Natural killer cell (primary cell): ENCODE data around the gene MAST2. TPM values are rescaled to one million over a fixed set of nuclear protein-coding genes. Genes with fewer than 3 reads are reported as not detected.
"Not testable (repeated sequence)": the region's sequence is repeated elsewhere in the genome, so short reads cannot be mapped to it uniquely, and the experiment has no call there.

Source experiments
- ATAC-seq, 3 donors: fragments of 150-1000 bp in 2 of 3; fragments of 200-7000 bp in 1 of 3; cut with Tn5 transposase; 1 replicate in 1 of 3; 2 replicates in 2 of 3; pipeline ENCODE4 v1.10.0; 2021; ENCODE audit warnings: mild to moderate bottlenecking in 2 of 3, moderate library complexity in 2 of 3
- DNase-seq, 2 donors: peaks; one replicate each; pipeline versions ENCODE4 v3.0.0 to v3.0.0-alpha.2; 2013 to 2021; ENCODE audit warnings: mixed read lengths in 1 of 2
- H3K27ac ChIP-seq: one replicate; pipeline ENCODE4 v1.5.1; 2013; ENCODE audit warnings: mild to moderate bottlenecking, low read length
- H3K27me3 ChIP-seq: one replicate; pipeline ENCODE4 v1.6.1; 2013; ENCODE audit warnings: low read length; ENCODE audit not compliant: control insufficient read depth, insufficient read depth
- H3K36me3 ChIP-seq: one replicate; pipeline ENCODE4 v1.6.1; 2013; ENCODE audit warnings: low read length; ENCODE audit not compliant: control insufficient read depth, insufficient read depth
- H3K4me1 ChIP-seq: one replicate; pipeline ENCODE4 v1.6.1; 2013; ENCODE audit warnings: low read length; ENCODE audit not compliant: control insufficient read depth, insufficient read depth
- H3K4me3 ChIP-seq: one replicate; pipeline ENCODE4 v1.5.1; 2013; ENCODE audit warnings: low read length
- H3K9me3 ChIP-seq: one replicate; pipeline ENCODE4 v1.6.1; 2013; ENCODE audit warnings: low read length; ENCODE audit not compliant: control insufficient read depth, insufficient read depth
- H3K27ac Mint-ChIP-seq, 2 donors: one replicate each; pipeline ENCODE4 v1.8.0; 2022; ENCODE audit warnings: mild to moderate bottlenecking in 2 of 2, mixed read lengths in 2 of 2, moderate library complexity in 1 of 2
- H3K27me3 Mint-ChIP-seq, 2 donors: one replicate each; pipeline ENCODE4 v1.8.0; 2022; ENCODE audit warnings: low read depth in 2 of 2, mixed read lengths in 2 of 2
- H3K36me3 Mint-ChIP-seq: one replicate; pipeline ENCODE4 v1.8.0; 2022; ENCODE audit warnings: mixed read lengths
- H3K4me1 Mint-ChIP-seq, 2 donors: one replicate each; pipeline ENCODE4 v1.8.0; 2022; ENCODE audit warnings: mixed read lengths in 2 of 2
- H3K4me3 Mint-ChIP-seq: one replicate; pipeline ENCODE4 v1.8.0; 2022; ENCODE audit warnings: mild to moderate bottlenecking, moderate library complexity, mixed read lengths
- H3K9me3 Mint-ChIP-seq, 2 donors: one replicate each; pipeline ENCODE4 v1.8.0; 2022; ENCODE audit warnings: mixed read lengths in 2 of 2
- WGBS: methylation state at CpG from one replicate; pipeline ENCODE4 v1.1.7; 2013; ENCODE audit warnings: missing lambda C conversion rate; ENCODE audit not compliant: insufficient coverage; 5-methylcytosine and 5-hydroxymethylcytosine counted together
- intact Hi-C: fragments of 100-400 bp; cut with micrococcal nuclease; formaldehyde crosslinking; loops from one replicate; pipeline ENCODE4 v1.14.2; 2022
- total RNA-seq, 4 donors: library from RNA; stranded (reverse); fragments of 120-200 nt in 1 of 4; gene quantifications; one replicate each; pipeline versions ENCODE4 v1.2.3 to v1.2.4, GENCODE V29; 2013 to 2022
- TF ChIP-seq, protein P1 (sequence below): fragments of 200-600 bp; IDR thresholded peaks from one replicate; pipeline ENCODE4 v1.8.0; 2022; ENCODE audit warnings: antibody characterized with exemption

Gene MAST2
- total RNA-seq, 3 donors from 2014 or later (not counting 1 experiment from before 2014, with no cell fraction given), result 25.3 to 28.6 (median 27.9) TPM

DNA sequence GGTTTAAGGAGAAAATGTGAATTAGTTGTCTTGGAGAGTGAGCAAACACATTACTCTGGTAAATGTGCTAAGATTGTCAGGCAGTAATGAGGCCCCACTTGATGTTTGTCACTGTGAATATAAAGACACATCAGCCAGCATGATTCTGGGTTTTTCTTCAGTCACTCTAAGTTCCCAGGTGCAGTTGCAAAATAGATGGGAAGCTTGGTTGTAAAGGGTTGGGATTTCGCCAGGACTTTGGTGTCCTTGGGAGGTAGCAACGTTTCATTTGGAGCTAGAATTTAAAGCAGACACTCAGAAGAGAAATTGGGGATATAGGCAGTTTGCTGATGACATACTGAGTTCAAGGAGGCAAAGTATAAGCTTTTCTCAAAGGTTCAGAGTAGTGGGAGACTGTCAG is 154.3 kb downstream of the MAST2 start:
- ATAC-seq, result no peak
- H3K36me3 ChIP-seq, result no peaks in the 10 kb centered on the region
- no peaks in the 10 kb centered on the region for H3K27me3 ChIP-seq
- intact Hi-C loops, result no loop called here
- no peak overlapping the region for H3K4me3 ChIP-seq
- H3K9me3 ChIP-seq, result no peaks in the 10 kb centered on the region
- Mint-ChIP-seq H3K4me1 (peaks cover 0 to 7% of the 10 kb centered on the region in 2 donors), H3K27ac (no peak overlapping the region), H3K27me3 (no peaks in the 10 kb centered on the region), H3K4me3 (no peak overlapping the region), H3K9me3 (no peaks in the 10 kb centered on the region), H3K36me3 (no peaks in the 10 kb centered on the region)
- TF ChIP-seq, protein P1, sequence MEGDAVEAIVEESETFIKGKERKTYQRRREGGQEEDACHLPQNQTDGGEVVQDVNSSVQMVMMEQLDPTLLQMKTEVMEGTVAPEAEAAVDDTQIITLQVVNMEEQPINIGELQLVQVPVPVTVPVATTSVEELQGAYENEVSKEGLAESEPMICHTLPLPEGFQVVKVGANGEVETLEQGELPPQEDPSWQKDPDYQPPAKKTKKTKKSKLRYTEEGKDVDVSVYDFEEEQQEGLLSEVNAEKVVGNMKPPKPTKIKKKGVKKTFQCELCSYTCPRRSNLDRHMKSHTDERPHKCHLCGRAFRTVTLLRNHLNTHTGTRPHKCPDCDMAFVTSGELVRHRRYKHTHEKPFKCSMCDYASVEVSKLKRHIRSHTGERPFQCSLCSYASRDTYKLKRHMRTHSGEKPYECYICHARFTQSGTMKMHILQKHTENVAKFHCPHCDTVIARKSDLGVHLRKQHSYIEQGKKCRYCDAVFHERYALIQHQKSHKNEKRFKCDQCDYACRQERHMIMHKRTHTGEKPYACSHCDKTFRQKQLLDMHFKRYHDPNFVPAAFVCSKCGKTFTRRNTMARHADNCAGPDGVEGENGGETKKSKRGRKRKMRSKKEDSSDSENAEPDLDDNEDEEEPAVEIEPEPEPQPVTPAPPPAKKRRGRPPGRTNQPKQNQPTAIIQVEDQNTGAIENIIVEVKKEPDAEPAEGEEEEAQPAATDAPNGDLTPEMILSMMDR, result no peak
- H3K4me1 ChIP-seq, result no peaks in the 10 kb centered on the region
- H3K27ac ChIP-seq, result no peak overlapping the region
- WGBS, result 92% methylated on average over 2 of the region's 2 CpGs
- DNase-seq, result no peak

DNA sequence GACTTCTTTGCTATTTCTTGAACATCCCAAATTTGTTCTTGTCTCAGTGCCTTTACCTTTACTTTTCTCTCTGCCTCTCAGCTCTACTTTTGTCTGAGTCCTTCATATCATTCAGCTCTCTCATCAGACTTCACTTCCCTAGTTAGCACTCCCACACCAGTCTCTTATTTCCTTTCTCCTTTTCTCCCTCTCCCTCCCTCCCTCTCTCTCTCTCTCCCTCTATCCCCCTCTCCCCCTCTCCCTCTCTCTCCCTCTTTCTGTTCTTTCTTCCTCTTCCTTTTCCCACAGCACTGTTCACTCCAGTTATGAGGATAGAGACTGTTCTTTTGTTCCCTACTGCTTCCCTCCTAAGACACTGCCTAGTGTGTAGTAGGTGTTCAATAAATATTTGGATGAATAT is 154.9 kb downstream of the MAST2 start:
- no peaks in the 10 kb centered on the region for H3K36me3 ChIP-seq
- no peak overlapping the region for H3K27ac ChIP-seq
- H3K27me3 ChIP-seq, result no peaks in the 10 kb centered on the region
- no peaks in the 10 kb centered on the region for H3K9me3 ChIP-seq
- Mint-ChIP-seq H3K36me3 (no peaks in the 10 kb centered on the region), H3K9me3 (no peaks in the 10 kb centered on the region), H3K27ac (no peak overlapping the region), H3K4me1 (peaks cover 0 to 8% of the 10 kb centered on the region in 2 donors), H3K4me3 (no peak overlapping the region), H3K27me3 (no peaks in the 10 kb centered on the region)
- intact Hi-C loops, result no loop called here
- no peak for ATAC-seq
- no peak overlapping the region for H3K4me3 ChIP-seq
- DNase-seq, result no peak
- H3K4me1 ChIP-seq, result no peaks in the 10 kb centered on the region
- TF ChIP-seq, protein P1, result no peak

DNA sequence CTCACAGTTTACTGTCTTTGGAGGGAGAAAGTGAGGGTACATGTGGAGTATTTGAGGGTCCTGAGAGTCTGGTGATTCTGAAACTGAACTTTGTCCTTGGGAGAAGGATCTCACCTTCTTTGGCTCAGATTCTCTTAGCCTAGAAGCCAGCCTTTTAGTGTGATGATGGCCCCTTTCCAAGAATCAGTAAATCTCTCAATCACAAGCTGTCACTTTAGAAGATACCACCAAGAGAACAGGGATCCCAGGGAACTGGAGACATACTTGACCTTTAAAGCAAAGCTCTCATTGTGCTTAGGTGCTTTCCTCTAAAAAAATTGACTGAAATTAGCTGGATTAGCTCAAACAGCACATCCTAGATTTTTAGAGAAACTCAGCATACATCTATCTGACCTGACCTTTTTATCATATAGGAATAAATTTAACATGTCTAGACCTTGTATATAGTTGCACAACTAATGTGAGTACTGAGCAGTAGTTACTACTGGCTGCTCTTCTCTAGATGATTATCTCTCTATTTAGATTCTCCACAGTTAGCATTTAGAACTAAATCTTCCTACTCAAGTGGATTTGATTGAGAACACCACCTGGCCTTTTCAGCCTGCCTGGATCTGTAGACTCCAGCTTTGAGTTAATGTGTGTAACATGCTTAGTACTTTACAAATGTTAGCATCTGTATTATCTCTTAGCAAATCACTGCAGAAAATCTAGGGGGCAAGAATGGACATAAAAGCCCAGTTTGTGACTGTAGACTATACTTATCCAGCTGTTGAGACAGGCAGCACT is 157.7 kb downstream of the MAST2 start:
- H3K4me1 Mint-ChIP-seq, result peaks cover 9 to 25% of the 10 kb centered on the region in 2 donors
- TF ChIP-seq, protein P1, result no peak
- H3K36me3 ChIP-seq, result no peaks in the 10 kb centered on the region
- no peaks in the 10 kb centered on the region for H3K36me3 Mint-ChIP-seq
- no peaks in the 10 kb centered on the region for H3K4me1 ChIP-seq
- H3K4me3 Mint-ChIP-seq, result no peak overlapping the region
- no peaks in the 10 kb centered on the region for H3K27me3 Mint-ChIP-seq
- no peak overlapping the region for H3K27ac Mint-ChIP-seq
- DNase-seq, result no peak
- H3K9me3 Mint-ChIP-seq, result no peaks in the 10 kb centered on the region
- H3K27me3 ChIP-seq, result no peaks in the 10 kb centered on the region
- H3K9me3 ChIP-seq, result no peaks in the 10 kb centered on the region
- intact Hi-C loops, result no loop called here
- no peak overlapping the region for H3K27ac ChIP-seq
- no peak for ATAC-seq
- H3K4me3 ChIP-seq, result no peak overlapping the region

DNA sequence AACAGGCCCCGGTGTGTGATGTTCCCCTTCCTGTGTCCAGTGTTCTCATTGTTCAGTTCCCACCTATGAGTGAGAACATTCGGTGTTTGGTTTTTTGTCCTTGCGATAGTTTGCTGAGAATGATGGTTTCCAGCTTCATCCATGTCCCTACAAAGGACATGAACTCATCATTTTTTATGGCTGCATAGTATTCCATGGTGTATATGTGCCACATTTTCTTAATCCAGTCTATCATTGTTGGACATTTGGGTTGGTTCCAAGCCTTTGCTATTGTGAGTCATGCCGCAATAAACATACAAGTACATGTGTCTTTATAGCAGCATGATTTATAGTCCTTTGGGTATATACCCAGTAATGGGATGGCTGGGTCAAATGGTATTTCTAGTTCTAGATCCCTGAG is 158.5 kb downstream of the MAST2 start:
- peaks cover 9 to 25% of the 10 kb centered on the region in 2 donors for H3K4me1 Mint-ChIP-seq
- H3K27me3 Mint-ChIP-seq, H3K36me3 Mint-ChIP-seq, H3K27ac Mint-ChIP-seq, H3K27me3 ChIP-seq, H3K36me3 ChIP-seq, intact Hi-C loops, H3K9me3 ChIP-seq, H3K4me1 ChIP-seq, H3K9me3 Mint-ChIP-seq, DNase-seq, H3K27ac ChIP-seq, ATAC-seq, H3K4me3 Mint-ChIP-seq, H3K4me3 ChIP-seq: not testable (repeated sequence)
- no CpG with 5 or more reads among the region's 4 CpGs for WGBS
